Fibroblast of lung (primary cell): ENCODE results near the gene FNDC11. TPM values are rescaled to one million over a fixed set of nuclear protein-coding genes. Genes with fewer than 3 reads are reported as not detected.

ENCODE experiments used
- DNase-seq, 2 donors: peaks; one replicate each; pipeline versions ENCODE4 v3.0.0 to v3.0.0-alpha.2; 2010; ENCODE audit warnings: low read depth in 2 of 2
- H2AFZ ChIP-seq: 2 replicates; pipeline ENCODE4 v1.5.1; 2012; ENCODE audit warnings: low read length, control low read depth, inconsistent platforms
- H3K27ac ChIP-seq: 2 replicates; pipeline ENCODE4 v1.5.1; 2011; ENCODE audit warnings: low read length, control low read depth; ENCODE audit not compliant: insufficient read depth
- H3K27me3 ChIP-seq: 2 replicates; pipeline ENCODE4 v1.5.1; 2011; ENCODE audit warnings: mild to moderate bottlenecking, low read length; ENCODE audit not compliant: control insufficient read depth, insufficient read depth
- H3K36me3 ChIP-seq: 2 replicates; pipeline ENCODE4 v1.5.1; 2011; ENCODE audit warnings: low read length; ENCODE audit not compliant: control insufficient read depth, insufficient read depth
- H3K4me1 ChIP-seq: 2 replicates; pipeline ENCODE4 v1.5.1; 2011; ENCODE audit warnings: low read length; ENCODE audit not compliant: control insufficient read depth, insufficient read depth; ENCODE audit errors: extremely low read depth
- H3K4me2 ChIP-seq: 2 replicates; pipeline ENCODE4 v1.5.1; 2011; ENCODE audit warnings: low read length, control low read depth; ENCODE audit not compliant: insufficient read depth; ENCODE audit errors: extremely low read depth
- H3K4me3 ChIP-seq, 4 experiments: fragments of 200-600 bp in 1 of 4; sonication (generic) in 1 of 4; replicated peaks in 1 of 4; 2 replicates each; pipeline ENCODE4 v1.5.1; 2011 to 2016; ENCODE audit warnings: low read length in 4 of 4, low read depth in 3 of 4, mild to moderate bottlenecking in 3 of 4, control low read depth in 2 of 4, inconsistent platforms in 1 of 4, mixed read lengths in 1 of 4; ENCODE audit not compliant: insufficient read depth in 1 of 4; ENCODE audit errors: control extremely low read depth in 1 of 4
- H3K79me2 ChIP-seq: 2 replicates; pipeline ENCODE4 v1.5.1; 2012; ENCODE audit warnings: mild to moderate bottlenecking, low read length, inconsistent platforms; ENCODE audit not compliant: control insufficient read depth, insufficient read depth
- H3K9ac ChIP-seq: 2 replicates; pipeline ENCODE4 v1.5.1; 2011; ENCODE audit warnings: mild to moderate bottlenecking, low read length, control low read depth; ENCODE audit not compliant: insufficient read depth
- H3K9me3 ChIP-seq: 2 replicates; pipeline ENCODE4 v1.5.1; 2012; ENCODE audit warnings: low read depth, low read length; ENCODE audit not compliant: control insufficient read depth, insufficient read depth
- H4K20me1 ChIP-seq: 2 replicates; pipeline ENCODE4 v1.5.1; 2011; ENCODE audit warnings: low read length; ENCODE audit not compliant: control insufficient read depth, insufficient read depth; ENCODE audit errors: extremely low read depth
- CTCF ChIP-seq, 2 donors: IDR thresholded peaks in 1 of 2; conservative IDR thresholded peaks in 1 of 2; 1 replicate in 1 of 2; 2 replicates in 1 of 2; pipeline ENCODE4 v1.5.1; 2011 to 2012; ENCODE audit warnings: low read length in 2 of 2, control low read depth in 1 of 2, inconsistent platforms in 1 of 2, low read depth in 1 of 2, mild to moderate bottlenecking in 1 of 2
- EZH2 ChIP-seq: IDR thresholded peaks from 2 replicates; pipeline ENCODE4 v1.5.1; 2012; ENCODE audit warnings: low read length, control low read depth, mild to moderate bottlenecking; ENCODE audit errors: missing control alignments
- polyA plus RNA-seq, 2 donors: library from polyadenylated mRNA; depleted of rRNA in 1 of 2; stranded (reverse) in 1 of 2; unstranded in 1 of 2; fragments of >200 nt; gene quantifications; 2 replicates each; pipeline ENCODE4 v1.2.1, GENCODE V29; 2011 to 2012; ENCODE audit warnings: missing spikeins in 1 of 2
- total RNA-seq: library from RNA; depleted of rRNA; stranded (reverse); fragments of >200 nt; gene quantifications from 2 replicates; pipeline ENCODE4 v1.2.1, GENCODE V29; 2014

The FNDC11 gene
- total and polyA plus RNA-seq, 2 donors (not counting 1 experiment from before 2014, with no cell fraction given): 0.22 to 1.7 TPM

GRCh38 chr20:63562461-63563224 is 8.7 kb downstream of the FNDC11 start:
- Histone ChIP-seq H3K79me2 (no peaks in the 10 kb centered on the region), H3K4me3 (no peak overlapping the region), H4K20me1 (no peaks in the 10 kb centered on the region), H3K27me3 (no peaks in the 10 kb centered on the region), H3K27ac (no peak overlapping the region), H3K9ac (no peak overlapping the region), H2AFZ (no peak overlapping the region), H3K4me1 (no peaks in the 10 kb centered on the region), H3K4me2 (no peak overlapping the region), H3K36me3 (peaks cover 27% of the 10 kb centered on the region), H3K9me3 (no peaks in the 10 kb centered on the region)
- no peak for DNase-seq
- TF ChIP-seq CTCF (conservative IDR thresholded peaks at IDR 0.05 in 1 of 2, IDR thresholded peaks at IDR 0.05 in 1 of 2; ENCODE audit: low read depth in 1 of 2, low read length in 2 of 2): no peak
- TF ChIP-seq EZH2: no peak

- TF ChIP-seq EZH2: no peak
- TF ChIP-seq CTCF (conservative IDR thresholded peaks at IDR 0.05 in 1 of 2, IDR thresholded peaks at IDR 0.05 in 1 of 2; ENCODE audit: low read depth in 1 of 2, low read length in 2 of 2): no peak
- no peak overlapping the region for H3K4me3 ChIP-seq
Measured at GRCh38 chr20:63563225-63563935, 9.4 kb downstream of the FNDC11 start.

GRCh38 chr20:63564036-63564810 is 10.3 kb downstream of the FNDC11 start:
- no peak for DNase-seq
- Histone ChIP-seq H3K9me3 (no peaks in the 10 kb centered on the region), H3K9ac (no peak overlapping the region), H3K4me3 (no peak overlapping the region), H3K4me1 (no peaks in the 10 kb centered on the region), H3K27ac (no peak overlapping the region), H3K4me2 (no peak overlapping the region), H3K79me2 (no peaks in the 10 kb centered on the region), H4K20me1 (no peaks in the 10 kb centered on the region), H2AFZ (no peak overlapping the region), H3K36me3 (peaks cover 27% of the 10 kb centered on the region), H3K27me3 (no peaks in the 10 kb centered on the region)
- TF ChIP-seq CTCF (conservative IDR thresholded peaks at IDR 0.05 in 1 of 2, IDR thresholded peaks at IDR 0.05 in 1 of 2; ENCODE audit: low read depth in 1 of 2, low read length in 2 of 2) (no peak), EZH2 (no peak)

More at GRCh38 chr20:63563225-63563935, 9.4 kb downstream of the FNDC11 start:
- Histone ChIP-seq H3K27ac (no peak overlapping the region), H3K27me3 (no peaks in the 10 kb centered on the region), H3K9ac (no peak overlapping the region), H4K20me1 (no peaks in the 10 kb centered on the region), H3K79me2 (no peaks in the 10 kb centered on the region), H3K4me1 (no peaks in the 10 kb centered on the region), H3K4me2 (no peak overlapping the region), H3K9me3 (no peaks in the 10 kb centered on the region), H3K36me3 (peaks cover 27% of the 10 kb centered on the region), H2AFZ (no peak overlapping the region)
- DNase-seq: no peak
